ENCODE data around the gene ARHGEF39.

GRCh38 chr9:35690614-35691333 is 25.8 kb upstream of the ARHGEF39 start:
- TF ChIP-seq CTCF (IDR thresholded peaks at IDR 0.05): no peak
- peak in 1 of 2 donors; percentile 34 for TF ChIP-seq POLR2A (IDR thresholded peaks at IDR 0.05)
